ENCODE data around the gene JADE2.
"Not testable (repeated sequence)": the region's sequence is repeated elsewhere in the genome, so short reads cannot be mapped to it uniquely, and the experiment has no call there.

JADE2 gene

GRCh38 chr5:134524826-134525682 is at the start of gene JADE2:
TSS of gene JADE2 (plus strand) at chr5:134525670. CDS start at chr5:134535858, 10,188 bp downstream.
- DNase-seq (ENCODE audit: low spot score) = no peak

GRCh38 chr5:134477462-134478245 is 47.8 kb upstream of the JADE2 start:
- DNase-seq (ENCODE audit: low spot score) = no peak

- DNase-seq (ENCODE audit: low spot score) = peak; percentile 82
These were observed 45.6 kb upstream of the JADE2 start for GRCh38 chr5:134479839-134480238.

- DNase-seq (ENCODE audit: low spot score) = no peak
These were observed 36.1 kb upstream of the JADE2 start for GRCh38 chr5:134489227-134489944.

- no peak for DNase-seq (ENCODE audit: low spot score)
These were observed 35.1 kb upstream of the JADE2 start for GRCh38 chr5:134490255-134490924.

GRCh38 chr5:134490925-134491271 is 34.6 kb upstream of the JADE2 start:
- no peak for DNase-seq (ENCODE audit: low spot score)

GRCh38 chr5:134491841-134492442 is 33.5 kb upstream of the JADE2 start:
- DNase-seq (ENCODE audit: low spot score) = no peak

GRCh38 chr5:134492568-134492967 is 32.9 kb upstream of the JADE2 start:
- DNase-seq (ENCODE audit: low spot score) = no peak

- DNase-seq (ENCODE audit: low spot score) = no peak
These were observed 31.9 kb upstream of the JADE2 start for GRCh38 chr5:134493461-134494055.

GRCh38 chr5:134494780-134495179 is 30.7 kb upstream of the JADE2 start:
- no peak for DNase-seq (ENCODE audit: low spot score)

GRCh38 chr5:134499905-134500304 is 25.6 kb upstream of the JADE2 start:
- DNase-seq (ENCODE audit: low spot score) = not testable (repeated sequence)

GRCh38 chr5:134500699-134501430 is 24.6 kb upstream of the JADE2 start:
- DNase-seq (ENCODE audit: low spot score) = no peak

GRCh38 chr5:134502259-134502658 is 23.2 kb upstream of the JADE2 start:
- DNase-seq (ENCODE audit: low spot score) = no peak

- DNase-seq (ENCODE audit: low spot score) = no peak
These were observed 22.2 kb upstream of the JADE2 start for GRCh38 chr5:134503088-134503936.

GRCh38 chr5:134503937-134504437 is 21.5 kb upstream of the JADE2 start:
- DNase-seq (ENCODE audit: low spot score) = no peak

- no peak for DNase-seq (ENCODE audit: low spot score)
These were observed 20.7 kb upstream of the JADE2 start for GRCh38 chr5:134504629-134505300.

- DNase-seq (ENCODE audit: low spot score) = no peak
These were observed 19.1 kb upstream of the JADE2 start for GRCh38 chr5:134506054-134507039.
